Measurements from ENCODE around the gene ABI1.

GRCh38 chr10:26735435-26735834, 125.3 kb downstream of the ABI1 start:
- TF ChIP-seq, protein P1, sequence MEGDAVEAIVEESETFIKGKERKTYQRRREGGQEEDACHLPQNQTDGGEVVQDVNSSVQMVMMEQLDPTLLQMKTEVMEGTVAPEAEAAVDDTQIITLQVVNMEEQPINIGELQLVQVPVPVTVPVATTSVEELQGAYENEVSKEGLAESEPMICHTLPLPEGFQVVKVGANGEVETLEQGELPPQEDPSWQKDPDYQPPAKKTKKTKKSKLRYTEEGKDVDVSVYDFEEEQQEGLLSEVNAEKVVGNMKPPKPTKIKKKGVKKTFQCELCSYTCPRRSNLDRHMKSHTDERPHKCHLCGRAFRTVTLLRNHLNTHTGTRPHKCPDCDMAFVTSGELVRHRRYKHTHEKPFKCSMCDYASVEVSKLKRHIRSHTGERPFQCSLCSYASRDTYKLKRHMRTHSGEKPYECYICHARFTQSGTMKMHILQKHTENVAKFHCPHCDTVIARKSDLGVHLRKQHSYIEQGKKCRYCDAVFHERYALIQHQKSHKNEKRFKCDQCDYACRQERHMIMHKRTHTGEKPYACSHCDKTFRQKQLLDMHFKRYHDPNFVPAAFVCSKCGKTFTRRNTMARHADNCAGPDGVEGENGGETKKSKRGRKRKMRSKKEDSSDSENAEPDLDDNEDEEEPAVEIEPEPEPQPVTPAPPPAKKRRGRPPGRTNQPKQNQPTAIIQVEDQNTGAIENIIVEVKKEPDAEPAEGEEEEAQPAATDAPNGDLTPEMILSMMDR (IDR thresholded peaks at IDR 0.05) = no peak
- no peak for TF ChIP-seq EZH2 (IDR thresholded peaks at IDR 0.05)
- no peak for TF ChIP-seq EZH2phosphoT487 (IDR thresholded peaks at IDR 0.05)
